SU-DHL-6 (cell line): ENCODE measurements around the gene ATRIP.
"Not testable (repeated sequence)": the region's sequence is repeated elsewhere in the genome, so short reads cannot be mapped to it uniquely, and the experiment has no call there.

Experiments used
- H2AFZ ChIP-seq: fragments of 200-600 bp; sonication (generic); 2 replicates; pipeline ENCODE4 v1.6.1; 2014; ENCODE audit warnings: low read depth, mild to moderate bottlenecking, moderate library complexity, mixed read lengths, antibody characterized with exemption, low read length; ENCODE audit not compliant: severe bottlenecking
- H3F3A ChIP-seq: fragments of 200-600 bp; shearing (Covaris generic); 2 replicates; pipeline ENCODE4 v1.6.0; 2016; ENCODE audit warnings: antibody characterized with exemption, mild to moderate bottlenecking; ENCODE audit not compliant: insufficient read depth
- H3K27ac ChIP-seq: fragments of 200-600 bp; sonication (generic); 2 replicates; pipeline ENCODE4 v1.5.1; 2016; ENCODE audit warnings: low read depth, mild to moderate bottlenecking, low read length, moderate library complexity, mixed read lengths
- H3K27me3 ChIP-seq: fragments of 200-600 bp; sonication (generic), shearing (Covaris generic); 2 replicates; pipeline ENCODE4 v1.6.0; 2014; ENCODE audit warnings: mild to moderate bottlenecking, low read length
- H3K36me3 ChIP-seq: fragments of 200-600 bp; sonication (generic); 2 replicates; pipeline ENCODE4 v1.6.1; 2014; ENCODE audit warnings: mild to moderate bottlenecking, low read length, mixed read lengths
- H3K4me2 ChIP-seq: fragments of 300-600, 200-600 bp; shearing (Covaris generic), sonication (generic); 2 replicates; pipeline ENCODE4 v1.6.0; 2014; ENCODE audit warnings: low read length, low read depth, mild to moderate bottlenecking; ENCODE audit not compliant: poor library complexity, severe bottlenecking
- H3K4me3 ChIP-seq: fragments of 200-600 bp; sonication (generic); 2 replicates; pipeline ENCODE4 v1.5.1; 2014; ENCODE audit warnings: antibody characterized with exemption, low read length, mild to moderate bottlenecking, mixed read lengths; ENCODE audit not compliant: insufficient read depth, poor library complexity, severe bottlenecking
- H3K79me2 ChIP-seq: fragments of 200-600 bp; sonication (generic); 2 replicates; pipeline ENCODE4 v1.6.1; 2014; ENCODE audit warnings: mild to moderate bottlenecking, low read length, moderate library complexity; ENCODE audit not compliant: insufficient read depth
- H3K9ac ChIP-seq: fragments of 200-600 bp; sonication (generic); 2 replicates; pipeline ENCODE4 v1.7.0; 2014; ENCODE audit warnings: mild to moderate bottlenecking, low read length
- H3K9me2 ChIP-seq: fragments of 200-600 bp; sonication (generic); replicated peaks from 2 replicates; pipeline ENCODE4 v1.6.1; 2014; ENCODE audit warnings: low read length; ENCODE audit not compliant: insufficient read depth
- H3K9me3 ChIP-seq: fragments of 200-600 bp; sonication (generic); 2 replicates; pipeline ENCODE4 v1.6.1; 2014; ENCODE audit warnings: low read length, mixed read lengths; ENCODE audit not compliant: insufficient read depth
- H4K20me1 ChIP-seq: fragments of 200-600 bp; sonication (generic); 2 replicates; pipeline ENCODE4 v1.6.1; 2014; ENCODE audit warnings: low read depth, mild to moderate bottlenecking, antibody characterized with exemption, low read length, moderate library complexity, mixed read lengths
- EZH2phosphoT487 ChIP-seq: fragments of 200-600 bp; sonication (generic), shearing (Covaris generic); conservative IDR thresholded peaks from 2 replicates; pipeline ENCODE4 v1.6.1; 2018; ENCODE audit warnings: mild to moderate bottlenecking, antibody characterized with exemption, low read length, moderate library complexity, mixed read lengths
- TF ChIP-seq, protein P1 (sequence below): fragments of 200-600 bp; sonication (generic); IDR thresholded peaks from one replicate; pipeline ENCODE4 v1.5.1; 2017; ENCODE audit warnings: antibody characterized with exemption, mild to moderate bottlenecking, low read length, moderate library complexity; ENCODE audit not compliant: insufficient read depth, poor library complexity, severe bottlenecking

The ATRIP gene

DNA sequence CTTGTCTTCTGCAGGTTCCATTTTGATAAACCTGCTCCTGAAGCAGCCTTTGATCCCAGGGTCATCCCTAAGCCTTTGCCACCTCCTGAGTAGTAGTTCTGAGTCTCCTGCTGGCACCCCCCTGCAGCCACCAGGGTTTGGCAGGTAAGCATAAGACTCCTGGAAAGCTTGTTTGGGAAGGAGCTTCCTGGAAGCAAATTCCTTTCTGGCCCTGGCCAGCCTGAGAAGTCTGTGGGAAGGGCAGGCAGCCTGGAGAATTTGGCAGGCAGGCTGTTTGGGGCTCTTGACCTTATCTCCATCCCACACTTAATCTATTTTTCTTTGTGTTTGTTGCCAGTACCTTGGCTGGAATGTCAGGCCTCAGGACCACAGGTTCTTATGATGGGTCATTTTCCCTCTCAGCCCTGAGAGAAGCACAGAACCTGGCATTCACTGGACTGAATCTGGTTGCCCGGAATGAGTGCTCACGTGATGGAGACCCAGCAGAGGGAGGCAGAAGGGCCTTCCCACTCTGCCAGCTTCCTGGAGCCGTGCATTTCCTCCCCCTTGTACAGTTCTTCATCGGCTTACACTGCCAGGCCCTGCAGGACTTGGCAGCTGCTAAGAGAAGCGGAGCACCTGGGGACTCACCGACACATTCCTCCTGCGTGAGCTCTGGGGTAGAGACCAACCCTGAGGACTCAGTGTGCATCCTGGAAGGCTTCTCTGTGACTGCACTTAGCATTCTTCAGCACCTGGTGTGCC, 13.4 kb downstream of the ATRIP start:
- TF ChIP-seq, protein P1, sequence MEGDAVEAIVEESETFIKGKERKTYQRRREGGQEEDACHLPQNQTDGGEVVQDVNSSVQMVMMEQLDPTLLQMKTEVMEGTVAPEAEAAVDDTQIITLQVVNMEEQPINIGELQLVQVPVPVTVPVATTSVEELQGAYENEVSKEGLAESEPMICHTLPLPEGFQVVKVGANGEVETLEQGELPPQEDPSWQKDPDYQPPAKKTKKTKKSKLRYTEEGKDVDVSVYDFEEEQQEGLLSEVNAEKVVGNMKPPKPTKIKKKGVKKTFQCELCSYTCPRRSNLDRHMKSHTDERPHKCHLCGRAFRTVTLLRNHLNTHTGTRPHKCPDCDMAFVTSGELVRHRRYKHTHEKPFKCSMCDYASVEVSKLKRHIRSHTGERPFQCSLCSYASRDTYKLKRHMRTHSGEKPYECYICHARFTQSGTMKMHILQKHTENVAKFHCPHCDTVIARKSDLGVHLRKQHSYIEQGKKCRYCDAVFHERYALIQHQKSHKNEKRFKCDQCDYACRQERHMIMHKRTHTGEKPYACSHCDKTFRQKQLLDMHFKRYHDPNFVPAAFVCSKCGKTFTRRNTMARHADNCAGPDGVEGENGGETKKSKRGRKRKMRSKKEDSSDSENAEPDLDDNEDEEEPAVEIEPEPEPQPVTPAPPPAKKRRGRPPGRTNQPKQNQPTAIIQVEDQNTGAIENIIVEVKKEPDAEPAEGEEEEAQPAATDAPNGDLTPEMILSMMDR, result no peak
- TF ChIP-seq EZH2phosphoT487, result no peak
- Histone ChIP-seq H3K4me3 (no peak overlapping the region), H3K9me2 (no peaks in the 10 kb centered on the region), H3K36me3 (peaks cover 12% of the 10 kb centered on the region; the same call in 1 of the 2 replicates), H3K79me2 (no peaks in the 10 kb centered on the region), H4K20me1 (no peaks in the 10 kb centered on the region), H2AFZ (no peak overlapping the region), H3K27ac (no peak overlapping the region), H3K27me3 (no peaks in the 10 kb centered on the region), H3K9me3 (no peaks in the 10 kb centered on the region), H3F3A (peaks cover under 1% of the 10 kb centered on the region; the same call in 1 of the 2 replicates), H3K9ac (no peak overlapping the region), H3K4me2 (no peak overlapping the region)

DNA sequence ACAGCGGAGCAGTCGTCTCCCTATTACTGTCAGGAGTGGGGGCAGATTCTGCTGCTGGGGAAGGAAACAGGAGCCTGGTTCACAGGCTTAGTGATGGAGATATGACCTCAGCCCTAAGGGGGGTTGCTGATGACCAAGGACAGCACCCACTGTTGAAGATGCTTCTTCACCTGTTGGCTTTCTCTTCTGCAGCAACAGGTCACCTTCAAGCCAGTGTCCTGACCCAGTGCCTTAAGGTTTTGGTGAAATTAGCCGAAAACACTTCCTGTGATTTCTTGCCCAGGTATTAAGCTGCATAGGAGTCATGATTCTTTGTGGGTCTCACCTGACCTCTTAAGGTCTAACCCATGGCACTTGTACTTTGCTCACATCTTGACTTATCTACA, 14.0 kb downstream of the ATRIP start:
- peaks cover 4% of the 10 kb centered on the region; the same call in 1 of the 2 replicates for H3F3A ChIP-seq
- no peak for TF ChIP-seq EZH2phosphoT487
- TF ChIP-seq, protein P1, result no peak
- H3K27me3 ChIP-seq, result no peaks in the 10 kb centered on the region
- no peak overlapping the region for H3K4me2 ChIP-seq
- H4K20me1 ChIP-seq, result no peaks in the 10 kb centered on the region
- H3K4me3 ChIP-seq, result no peak overlapping the region
- no peaks in the 10 kb centered on the region for H3K9me3 ChIP-seq
- no peak overlapping the region for H3K27ac ChIP-seq
- H3K36me3 ChIP-seq, result peaks cover 9% of the 10 kb centered on the region; the same call in 1 of the 2 replicates
- H3K79me2 ChIP-seq, result no peaks in the 10 kb centered on the region
- no peak overlapping the region for H3K9ac ChIP-seq
- H3K9me2 ChIP-seq, result no peaks in the 10 kb centered on the region
- H2AFZ ChIP-seq, result no peak overlapping the region

DNA sequence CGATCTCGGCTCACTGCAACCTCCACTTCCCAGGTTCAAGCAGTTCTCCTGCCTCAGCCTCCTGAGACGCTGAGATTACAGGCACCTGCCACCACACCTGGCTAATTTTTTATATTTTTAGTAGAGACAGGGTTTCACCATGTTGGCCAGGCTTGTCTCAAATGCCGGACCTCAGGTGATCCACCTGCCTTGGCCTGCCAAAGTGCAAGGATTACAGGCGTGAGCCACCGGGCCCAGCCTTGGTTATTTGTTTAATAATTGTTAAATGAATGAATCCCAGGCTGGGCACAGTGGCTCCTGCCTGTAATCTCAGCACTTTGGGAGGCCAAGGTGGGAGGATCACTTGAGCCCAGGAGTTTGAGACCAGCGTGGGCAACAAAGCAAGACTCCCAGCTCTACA, 15.2 kb downstream of the ATRIP start:
- H3K36me3 ChIP-seq, H3F3A ChIP-seq, H3K79me2 ChIP-seq, H3K9me3 ChIP-seq, H4K20me1 ChIP-seq, H3K4me2 ChIP-seq, H3K9me2 ChIP-seq, H3K9ac ChIP-seq, H2AFZ ChIP-seq, H3K27ac ChIP-seq, H3K27me3 ChIP-seq, H3K4me3 ChIP-seq: not testable (repeated sequence)

DNA sequence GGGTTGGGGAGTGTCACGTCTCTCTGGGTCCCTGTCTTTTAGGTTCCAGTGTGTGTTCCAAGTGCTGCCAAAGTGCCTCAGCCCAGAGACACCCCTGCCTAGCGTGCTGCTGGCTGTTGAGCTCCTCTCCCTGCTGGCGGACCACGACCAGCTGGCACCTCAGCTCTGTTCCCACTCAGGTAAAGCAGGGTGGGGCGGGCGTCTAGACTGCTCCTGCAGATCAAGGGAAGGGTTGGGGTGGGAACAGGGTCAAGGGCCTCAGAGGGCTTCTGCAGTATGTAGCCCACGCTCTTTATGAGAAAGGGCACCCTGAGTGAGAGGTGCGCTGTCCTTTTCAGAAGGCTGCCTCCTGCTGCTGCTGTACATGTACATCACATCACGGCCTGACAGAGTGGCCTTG, 17.2 kb downstream of the ATRIP start:
- Histone ChIP-seq H3K9me3 (no peaks in the 10 kb centered on the region), H3K9ac (no peak overlapping the region), H3F3A (peaks cover 6% of the 10 kb centered on the region; the same call in 1 of the 2 replicates), H2AFZ (no peak overlapping the region), H3K79me2 (peaks cover 19% of the 10 kb centered on the region; the same call in 1 of the 2 replicates), H3K4me2 (no peak overlapping the region), H3K4me3 (no peak overlapping the region), H4K20me1 (no peaks in the 10 kb centered on the region), H3K27ac (no peak overlapping the region), H3K9me2 (no peaks in the 10 kb centered on the region), H3K27me3 (no peaks in the 10 kb centered on the region), H3K36me3 (no peaks in the 10 kb centered on the region)
- TF ChIP-seq, protein P1, result no peak
- no peak for TF ChIP-seq EZH2phosphoT487
